ENCODE measurements around the gene PDCD2.

- TF ChIP-seq, protein P1, sequence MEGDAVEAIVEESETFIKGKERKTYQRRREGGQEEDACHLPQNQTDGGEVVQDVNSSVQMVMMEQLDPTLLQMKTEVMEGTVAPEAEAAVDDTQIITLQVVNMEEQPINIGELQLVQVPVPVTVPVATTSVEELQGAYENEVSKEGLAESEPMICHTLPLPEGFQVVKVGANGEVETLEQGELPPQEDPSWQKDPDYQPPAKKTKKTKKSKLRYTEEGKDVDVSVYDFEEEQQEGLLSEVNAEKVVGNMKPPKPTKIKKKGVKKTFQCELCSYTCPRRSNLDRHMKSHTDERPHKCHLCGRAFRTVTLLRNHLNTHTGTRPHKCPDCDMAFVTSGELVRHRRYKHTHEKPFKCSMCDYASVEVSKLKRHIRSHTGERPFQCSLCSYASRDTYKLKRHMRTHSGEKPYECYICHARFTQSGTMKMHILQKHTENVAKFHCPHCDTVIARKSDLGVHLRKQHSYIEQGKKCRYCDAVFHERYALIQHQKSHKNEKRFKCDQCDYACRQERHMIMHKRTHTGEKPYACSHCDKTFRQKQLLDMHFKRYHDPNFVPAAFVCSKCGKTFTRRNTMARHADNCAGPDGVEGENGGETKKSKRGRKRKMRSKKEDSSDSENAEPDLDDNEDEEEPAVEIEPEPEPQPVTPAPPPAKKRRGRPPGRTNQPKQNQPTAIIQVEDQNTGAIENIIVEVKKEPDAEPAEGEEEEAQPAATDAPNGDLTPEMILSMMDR (IDR thresholded peaks at IDR 0.05) = no peak
- no peak for TF ChIP-seq POLR2A (IDR thresholded peaks at IDR 0.05; ENCODE audit: low read depth)
- no peak for TF ChIP-seq EP300 (IDR thresholded peaks at IDR 0.05)
- no peak for TF ChIP-seq POLR2AphosphoS5 (IDR thresholded peaks at IDR 0.05)
Observed at GRCh38 chr6:170555305-170555704, 29.1 kb downstream of the PDCD2 start.

All from esophagus muscularis mucosa (tissue), 4 donors.